Measurements from ENCODE around the gene NPHS1.

DNA sequence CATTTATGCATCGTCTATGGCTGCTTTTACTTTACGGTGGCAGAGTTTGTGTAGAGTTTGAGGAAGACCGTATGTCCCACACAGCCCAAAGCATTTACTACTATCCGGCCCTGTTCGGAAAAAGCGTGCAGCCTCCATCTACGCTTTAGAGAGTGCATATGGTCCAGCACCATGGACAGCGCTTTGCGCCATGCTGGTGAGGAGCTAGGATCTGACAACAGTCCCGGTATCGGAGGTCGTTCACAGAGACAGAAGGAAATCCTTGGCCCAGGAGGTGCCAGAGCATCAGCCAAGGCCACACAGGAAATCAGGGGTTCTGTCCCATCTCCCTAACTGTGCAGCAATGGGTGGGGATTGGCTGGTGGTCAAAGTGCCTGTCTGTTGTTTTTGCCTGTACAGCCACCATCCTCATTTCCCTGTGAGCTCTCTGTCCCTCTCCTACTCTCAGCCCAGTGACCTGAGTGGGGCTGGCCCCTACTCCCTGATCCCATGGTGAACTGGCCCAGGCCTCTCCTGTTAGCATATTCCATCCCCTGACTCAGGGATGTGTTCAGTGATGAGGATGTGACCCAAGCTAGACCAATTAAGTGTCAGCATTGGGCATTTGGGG, 23.5 kb downstream of the NPHS1 start:
- TF ChIP-seq, protein P1, sequence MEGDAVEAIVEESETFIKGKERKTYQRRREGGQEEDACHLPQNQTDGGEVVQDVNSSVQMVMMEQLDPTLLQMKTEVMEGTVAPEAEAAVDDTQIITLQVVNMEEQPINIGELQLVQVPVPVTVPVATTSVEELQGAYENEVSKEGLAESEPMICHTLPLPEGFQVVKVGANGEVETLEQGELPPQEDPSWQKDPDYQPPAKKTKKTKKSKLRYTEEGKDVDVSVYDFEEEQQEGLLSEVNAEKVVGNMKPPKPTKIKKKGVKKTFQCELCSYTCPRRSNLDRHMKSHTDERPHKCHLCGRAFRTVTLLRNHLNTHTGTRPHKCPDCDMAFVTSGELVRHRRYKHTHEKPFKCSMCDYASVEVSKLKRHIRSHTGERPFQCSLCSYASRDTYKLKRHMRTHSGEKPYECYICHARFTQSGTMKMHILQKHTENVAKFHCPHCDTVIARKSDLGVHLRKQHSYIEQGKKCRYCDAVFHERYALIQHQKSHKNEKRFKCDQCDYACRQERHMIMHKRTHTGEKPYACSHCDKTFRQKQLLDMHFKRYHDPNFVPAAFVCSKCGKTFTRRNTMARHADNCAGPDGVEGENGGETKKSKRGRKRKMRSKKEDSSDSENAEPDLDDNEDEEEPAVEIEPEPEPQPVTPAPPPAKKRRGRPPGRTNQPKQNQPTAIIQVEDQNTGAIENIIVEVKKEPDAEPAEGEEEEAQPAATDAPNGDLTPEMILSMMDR (IDR thresholded peaks at IDR 0.05) = no peak
- TF ChIP-seq POLR2A (IDR thresholded peaks at IDR 0.05) = no peak
